Measurements from ENCODE around the gene SHE.

Gene SHE

GRCh38 chr1:154446789-154447188 lies 55.4 kb downstream of the SHE start:
- DNase-seq (ENCODE audit: low read depth, low spot score): no peak

- DNase-seq (ENCODE audit: low read depth, low spot score): peak; percentile 92
These were observed 55.9 kb downstream of the SHE start for GRCh38 chr1:154446292-154446691.

GRCh38 chr1:154445040-154445472 lies 57.2 kb downstream of the SHE start:
- DNase-seq (ENCODE audit: low read depth, low spot score): peak; percentile 70

- no peak for DNase-seq (ENCODE audit: low read depth, low spot score)
These were observed 58.8 kb downstream of the SHE start for GRCh38 chr1:154443274-154444013.

GRCh38 chr1:154442006-154442740 lies 60.0 kb downstream of the SHE start:
- DNase-seq (ENCODE audit: low read depth, low spot score): peak; percentile 45

GRCh38 chr1:154441241-154441888 lies 60.8 kb downstream of the SHE start:
- DNase-seq (ENCODE audit: low read depth, low spot score): no peak

- DNase-seq (ENCODE audit: low read depth, low spot score): no peak
These were observed 62.0 kb downstream of the SHE start for GRCh38 chr1:154440036-154440804.

GRCh38 chr1:154436433-154436832 lies 65.8 kb downstream of the SHE start:
- DNase-seq (ENCODE audit: low read depth, low spot score): no peak

GRCh38 chr1:154435599-154436200 lies 66.5 kb downstream of the SHE start:
- DNase-seq (ENCODE audit: low read depth, low spot score): no peak

GRCh38 chr1:154434346-154435085 lies 67.7 kb downstream of the SHE start:
- peak; percentile 60 for DNase-seq (ENCODE audit: low read depth, low spot score)

GRCh38 chr1:154433161-154433764 lies 68.9 kb downstream of the SHE start:
- no peak for DNase-seq (ENCODE audit: low read depth, low spot score)

- DNase-seq (ENCODE audit: low read depth, low spot score): peak; percentile 89
These were observed 70.4 kb downstream of the SHE start for GRCh38 chr1:154431586-154432373.

- DNase-seq (ENCODE audit: low read depth, low spot score): peak; percentile 31
These were observed 71.3 kb downstream of the SHE start for GRCh38 chr1:154430903-154431302.

GRCh38 chr1:154429841-154430611 lies 72.2 kb downstream of the SHE start:
- DNase-seq (ENCODE audit: low read depth, low spot score): no peak

Measured in astrocyte of the hippocampus (primary cell).